Bronchial epithelial cell (primary cell): ENCODE measurements around the gene TUBGCP2. TPM values are rescaled to one million over a fixed set of nuclear protein-coding genes. Genes with fewer than 3 reads are reported as not detected.

ENCODE experiments used
- DNase-seq: peaks from one replicate; pipeline ENCODE4 v3.0.0-alpha.2; 2010; ENCODE audit warnings: low read depth
- FAIRE-seq: peaks from 2 replicates; lab custom pipeline; 2011; peaks lifted over from hg19 to GRCh38; lab: Jason Lieb, UNC
- H3K27me3 ChIP-seq: 2 replicates; pipeline ENCODE4 v1.5.1; 2011; ENCODE audit warnings: low read length; ENCODE audit not compliant: control insufficient read depth, insufficient read depth
- H3K36me3 ChIP-seq: 2 replicates; pipeline ENCODE4 v1.5.1; 2011; ENCODE audit warnings: low read length; ENCODE audit not compliant: control insufficient read depth, insufficient read depth
- H3K4me3 ChIP-seq: 2 replicates; pipeline ENCODE4 v1.5.1; 2011; ENCODE audit warnings: mild to moderate bottlenecking, low read depth, low read length, control low read depth
- CTCF ChIP-seq: IDR thresholded peaks from 2 replicates; pipeline ENCODE4 v1.5.1; 2011; ENCODE audit warnings: mild to moderate bottlenecking, moderate library complexity, low read length, control low read depth, inconsistent platforms; ENCODE audit not compliant: insufficient read depth, severe bottlenecking
- total RNA-seq: library from RNA; depleted of rRNA; stranded (reverse); fragments of >200 nt; gene quantifications from 2 replicates; pipeline ENCODE4 v1.2.1, GENCODE V29; 2014

The TUBGCP2 gene
- total RNA-seq, 1 donor from 2014 or later = 42.4 TPM

GRCh38 chr10:133272301-133272963, 36.2 kb downstream of the TUBGCP2 start:
- H3K27me3 ChIP-seq = no peaks in the 10 kb centered on the region
- DNase-seq = no peak
- no peak for FAIRE-seq
- no peak for TF ChIP-seq CTCF
- no peak overlapping the region for H3K4me3 ChIP-seq
- H3K36me3 ChIP-seq = peaks cover 16% of the 10 kb centered on the region

GRCh38 chr10:133271521-133272300, 37.0 kb downstream of the TUBGCP2 start:
- H3K27me3 ChIP-seq = no peaks in the 10 kb centered on the region
- H3K4me3 ChIP-seq = no peak overlapping the region
- TF ChIP-seq CTCF = no peak
- H3K36me3 ChIP-seq = peaks cover 19% of the 10 kb centered on the region
- FAIRE-seq = no peak
- no peak for DNase-seq

- DNase-seq = no peak
- FAIRE-seq = no peak
- peaks cover 19% of the 10 kb centered on the region for H3K36me3 ChIP-seq
- H3K4me3 ChIP-seq = no peak overlapping the region
- no peak for TF ChIP-seq CTCF
- no peaks in the 10 kb centered on the region for H3K27me3 ChIP-seq
These were observed 37.8 kb downstream of the TUBGCP2 start for GRCh38 chr10:133270773-133271297.

- Histone ChIP-seq H3K27me3 (no peaks in the 10 kb centered on the region), H3K36me3 (peaks cover 19% of the 10 kb centered on the region), H3K4me3 (no peak overlapping the region)
- no peak for DNase-seq
- no peak for FAIRE-seq
- no peak for TF ChIP-seq CTCF
These were observed 38.5 kb downstream of the TUBGCP2 start for GRCh38 chr10:133270204-133270603.

- Histone ChIP-seq H3K27me3 (no peaks in the 10 kb centered on the region), H3K36me3 (peaks cover 19% of the 10 kb centered on the region), H3K4me3 (no peak overlapping the region)
- no peak for TF ChIP-seq CTCF
- no peak for FAIRE-seq
- DNase-seq = no peak
These were observed 39.3 kb downstream of the TUBGCP2 start for GRCh38 chr10:133269367-133269766.
